ENCODE measurements around the gene MS4A13. TPM values are rescaled to one million over a fixed set of nuclear protein-coding genes. Genes with fewer than 3 reads are reported as not detected.

The MS4A13 gene
- total RNA-seq, 1 experiment from 2014 or later, result not detected

DNA sequence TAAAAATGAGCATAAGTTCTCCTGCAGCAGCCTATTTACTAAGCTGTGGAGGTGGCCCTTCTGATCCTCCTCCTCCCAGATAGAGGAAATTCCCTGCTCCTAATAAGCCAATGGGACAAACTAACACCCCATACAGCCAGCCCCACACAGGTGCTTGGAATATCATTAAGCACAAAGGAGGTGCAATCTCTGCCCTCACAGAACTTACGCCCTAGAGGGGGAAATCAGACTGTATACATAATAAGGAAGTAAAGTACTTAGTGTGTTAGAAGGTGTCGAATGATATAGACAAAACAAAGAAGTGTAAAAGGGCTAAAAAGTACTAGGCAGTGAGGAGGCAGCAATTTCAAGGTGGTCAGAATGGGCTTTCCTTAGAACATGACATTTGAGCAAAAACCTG is 16.8 kb upstream of the MS4A13 start:
- Mint-ChIP-seq H3K9me3 (ENCODE audit: unreplicated experiment) (no peaks in the 10 kb centered on the region), H3K36me3 (ENCODE audit: insufficient read depth, unreplicated experiment) (no peaks in the 10 kb centered on the region), H3K4me3 (ENCODE audit: unreplicated experiment) (no peak overlapping the region), H3K27me3 (ENCODE audit: insufficient read depth, unreplicated experiment) (no peaks in the 10 kb centered on the region), H3K27ac (ENCODE audit: low read depth, unreplicated experiment) (no peak overlapping the region), H3K4me1 (ENCODE audit: insufficient read depth, unreplicated experiment) (no peaks in the 10 kb centered on the region)
- DNase-seq (ENCODE audit: unreplicated experiment), result no peak
- BruUV-seq (replicated peaks), result no TSS peak
- CTCF ChIA-PET, result interaction anchor here (0.9 kb wide), 1 partner anchor 51 kb away, joined by 3 read pairs; no protein-coding TSS in a partner anchor
- TF ChIP-seq, protein P1, sequence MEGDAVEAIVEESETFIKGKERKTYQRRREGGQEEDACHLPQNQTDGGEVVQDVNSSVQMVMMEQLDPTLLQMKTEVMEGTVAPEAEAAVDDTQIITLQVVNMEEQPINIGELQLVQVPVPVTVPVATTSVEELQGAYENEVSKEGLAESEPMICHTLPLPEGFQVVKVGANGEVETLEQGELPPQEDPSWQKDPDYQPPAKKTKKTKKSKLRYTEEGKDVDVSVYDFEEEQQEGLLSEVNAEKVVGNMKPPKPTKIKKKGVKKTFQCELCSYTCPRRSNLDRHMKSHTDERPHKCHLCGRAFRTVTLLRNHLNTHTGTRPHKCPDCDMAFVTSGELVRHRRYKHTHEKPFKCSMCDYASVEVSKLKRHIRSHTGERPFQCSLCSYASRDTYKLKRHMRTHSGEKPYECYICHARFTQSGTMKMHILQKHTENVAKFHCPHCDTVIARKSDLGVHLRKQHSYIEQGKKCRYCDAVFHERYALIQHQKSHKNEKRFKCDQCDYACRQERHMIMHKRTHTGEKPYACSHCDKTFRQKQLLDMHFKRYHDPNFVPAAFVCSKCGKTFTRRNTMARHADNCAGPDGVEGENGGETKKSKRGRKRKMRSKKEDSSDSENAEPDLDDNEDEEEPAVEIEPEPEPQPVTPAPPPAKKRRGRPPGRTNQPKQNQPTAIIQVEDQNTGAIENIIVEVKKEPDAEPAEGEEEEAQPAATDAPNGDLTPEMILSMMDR (IDR thresholded peaks at IDR 0.05; ENCODE audit: unreplicated experiment), result no peak
- POLR2A ChIA-PET, result no interaction called here
- intact Hi-C loops (cut with micrococcal nuclease), result no loop called here

DNA sequence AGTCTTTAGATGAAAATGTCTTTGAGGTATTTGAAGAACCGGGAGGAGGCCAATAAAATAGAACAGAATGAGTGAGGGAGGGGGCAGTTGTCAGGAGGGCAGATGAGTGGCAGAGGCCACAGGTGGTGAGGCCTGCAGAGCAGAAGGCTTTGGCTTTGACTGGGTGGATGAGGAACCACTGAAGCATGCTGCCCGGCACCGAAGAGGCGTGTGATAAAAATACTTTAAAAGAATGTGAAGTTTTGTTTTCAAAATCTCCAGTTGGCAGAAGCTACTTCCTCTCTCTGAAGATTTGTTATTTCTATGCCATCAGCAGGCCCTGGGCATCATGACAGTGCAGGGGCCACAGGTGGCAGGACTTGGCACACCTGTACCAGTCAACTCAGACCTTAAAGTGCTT is 16.3 kb upstream of the MS4A13 start:
- Mint-ChIP-seq H3K36me3 (ENCODE audit: insufficient read depth, unreplicated experiment) (no peaks in the 10 kb centered on the region), H3K9me3 (ENCODE audit: unreplicated experiment) (no peaks in the 10 kb centered on the region), H3K27me3 (ENCODE audit: insufficient read depth, unreplicated experiment) (no peaks in the 10 kb centered on the region), H3K4me3 (ENCODE audit: unreplicated experiment) (no peak overlapping the region), H3K4me1 (ENCODE audit: insufficient read depth, unreplicated experiment) (no peaks in the 10 kb centered on the region), H3K27ac (ENCODE audit: low read depth, unreplicated experiment) (no peak overlapping the region)
- POLR2A ChIA-PET, result no interaction called here
- no TSS peak for BruUV-seq (replicated peaks)
- no peak for DNase-seq (ENCODE audit: unreplicated experiment)
- TF ChIP-seq, protein P1 (IDR thresholded peaks at IDR 0.05; ENCODE audit: unreplicated experiment), result no peak
- intact Hi-C loops (cut with micrococcal nuclease), result no loop called here
- CTCF ChIA-PET, result interaction anchor here (0.9 kb wide), 1 partner anchor 50 kb away, joined by 3 read pairs; no protein-coding TSS in a partner anchor

DNA sequence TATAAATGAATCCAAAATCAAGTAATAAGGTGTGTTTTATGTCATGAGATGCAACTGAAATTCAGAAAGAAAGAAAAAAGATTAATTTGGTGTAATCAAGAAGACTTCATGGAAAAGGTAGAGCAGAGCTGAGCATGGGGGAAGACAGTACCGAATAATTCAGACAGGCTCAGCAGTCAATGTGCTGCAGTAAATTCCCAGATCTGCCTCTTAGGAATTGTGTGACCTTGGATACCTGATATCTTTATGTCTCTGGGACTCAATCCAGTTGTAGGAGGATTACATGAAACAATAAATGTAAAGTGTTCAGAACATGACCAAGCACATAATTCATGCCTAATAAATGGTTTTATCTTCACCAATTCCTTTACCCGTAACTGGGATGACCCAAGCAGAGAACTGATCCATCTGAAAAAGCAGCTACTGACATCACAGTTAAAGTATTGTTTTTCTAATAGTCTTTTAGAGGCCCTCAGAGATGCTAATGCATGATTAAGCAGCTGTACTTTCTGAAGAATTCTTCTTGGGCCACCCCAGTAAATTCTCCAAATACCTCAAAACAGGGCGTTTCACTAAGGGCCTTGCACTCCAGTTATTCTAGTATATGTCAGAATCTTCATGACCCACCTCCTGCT is 14.8 kb upstream of the MS4A13 start:
- no peaks in the 10 kb centered on the region for H3K9me3 Mint-ChIP-seq (ENCODE audit: unreplicated experiment)
- no TSS peak for BruUV-seq (replicated peaks)

DNA sequence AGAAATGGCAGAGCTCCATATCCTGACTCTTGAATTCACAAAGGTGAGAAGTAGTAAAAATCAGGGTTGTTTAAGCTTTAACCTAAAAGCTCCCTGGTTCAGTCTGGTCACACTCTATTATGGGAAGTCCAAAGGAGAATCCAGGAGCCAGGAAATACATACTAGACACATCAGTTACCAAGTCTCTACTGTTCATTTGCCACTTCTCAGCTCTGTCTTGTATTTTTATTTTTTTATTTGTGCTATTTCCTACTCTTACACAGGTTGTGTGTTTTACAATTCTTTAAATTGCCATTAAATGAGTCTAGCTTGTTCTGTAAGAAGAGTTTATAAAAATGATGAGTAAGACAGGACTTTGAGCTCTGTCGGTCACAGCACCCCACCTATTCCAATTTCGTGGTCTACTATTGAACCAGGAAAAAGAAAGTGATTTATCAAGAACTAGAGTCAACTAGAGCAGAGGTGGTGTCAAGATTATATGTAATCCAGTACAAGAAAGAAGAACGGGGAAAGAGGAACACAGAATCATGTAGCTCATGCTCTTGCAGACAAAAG is 12.9 kb upstream of the MS4A13 start:
- BruUV-seq (replicated peaks), result no TSS peak
- no peak overlapping the region for H3K27ac Mint-ChIP-seq (ENCODE audit: low read depth, unreplicated experiment)
- H3K36me3 Mint-ChIP-seq (ENCODE audit: insufficient read depth, unreplicated experiment), result no peaks in the 10 kb centered on the region
- intact Hi-C loops (cut with micrococcal nuclease), result no loop called here
- H3K4me1 Mint-ChIP-seq (ENCODE audit: insufficient read depth, unreplicated experiment), result no peaks in the 10 kb centered on the region
- H3K4me3 Mint-ChIP-seq (ENCODE audit: unreplicated experiment), result no peak overlapping the region
- H3K27me3 Mint-ChIP-seq (ENCODE audit: insufficient read depth, unreplicated experiment), result no peaks in the 10 kb centered on the region
- CTCF ChIA-PET, result interaction anchor here (1.3 kb wide), 1 partner anchor 139 kb away, joined by 4 read pairs; no protein-coding TSS in a partner anchor
- TF ChIP-seq, protein P1 (IDR thresholded peaks at IDR 0.05; ENCODE audit: unreplicated experiment), result no peak
- no peak for DNase-seq (ENCODE audit: unreplicated experiment)
- H3K9me3 Mint-ChIP-seq (ENCODE audit: unreplicated experiment), result no peaks in the 10 kb centered on the region
- POLR2A ChIA-PET, result no interaction called here

More for the DNA sequence above, 14.8 kb upstream of the MS4A13 start:
- POLR2A ChIA-PET, result no interaction called here
- no peak for DNase-seq (ENCODE audit: unreplicated experiment)
- Mint-ChIP-seq H3K4me3 (ENCODE audit: unreplicated experiment) (no peak overlapping the region), H3K27me3 (ENCODE audit: insufficient read depth, unreplicated experiment) (no peaks in the 10 kb centered on the region), H3K27ac (ENCODE audit: low read depth, unreplicated experiment) (no peak overlapping the region), H3K4me1 (ENCODE audit: insufficient read depth, unreplicated experiment) (no peaks in the 10 kb centered on the region), H3K36me3 (ENCODE audit: insufficient read depth, unreplicated experiment) (no peaks in the 10 kb centered on the region)
- CTCF ChIA-PET, result no interaction called here
- intact Hi-C loops (cut with micrococcal nuclease), result no loop called here
- TF ChIP-seq, protein P1 (IDR thresholded peaks at IDR 0.05; ENCODE audit: unreplicated experiment), result no peak
